Body of pancreas (tissue), 4 donors: ENCODE results near the gene GRIN1. TPM values are rescaled to one million over a fixed set of nuclear protein-coding genes. Genes with fewer than 3 reads are reported as not detected.
A peak's percentile ranks its signal among the peaks of the same experiment; 100 is the strongest.

Source experiments
- ATAC-seq: fragments of 150-250 bp; one replicate; pipeline ENCODE4 v1.9.1; 2016
- DNase-seq, 4 donors: peaks; one replicate each; pipeline ENCODE4 v3.0.0-alpha.2; 2019
- H3K27ac ChIP-seq, 4 donors: fragments of 200-600 bp; sonication (generic); 1 replicate in 3 of 4; 2 replicates in 1 of 4; pipeline versions ENCODE4 v1.5.1 to v1.6.1; 2016 to 2019; ENCODE audit warnings: mild to moderate bottlenecking in 1 of 4, mixed read lengths in 1 of 4, moderate library complexity in 1 of 4
- H3K27me3 ChIP-seq, 2 donors: fragments of 200-600 bp; sonication (generic); one replicate each; pipeline ENCODE4 v1.6.0; 2016; ENCODE audit warnings: mild to moderate bottlenecking in 1 of 2
- H3K36me3 ChIP-seq, 2 donors: fragments of 200-600 bp; sonication (generic); replicated peaks in 1 of 2; 2 replicates each; pipeline ENCODE4 v1.5.1; 2016; ENCODE audit warnings: low read depth in 2 of 2; ENCODE audit not compliant: insufficient read depth in 1 of 2
- H3K4me1 ChIP-seq: fragments of 200-600 bp; sonication (generic); one replicate; pipeline ENCODE4 v1.6.0; 2016
- H3K4me3 ChIP-seq, 2 donors: fragments of 200-600 bp; sonication (generic); 1 replicate in 1 of 2; 2 replicates in 1 of 2; pipeline ENCODE4 v1.5.1; 2016 to 2019
- H3K9me3 ChIP-seq, 3 donors: fragments of 200-600 bp; sonication (generic); 1 replicate in 2 of 3; 2 replicates in 1 of 3; pipeline ENCODE4 v1.5.1; 2016
- CTCF ChIP-seq, 7 experiments: fragments of 450-650 bp in 4 of 7; fragments of 200-600 bp in 3 of 7; sonication (generic) in 3 of 7; IDR thresholded peaks; one replicate each; pipeline ENCODE4 v1.5.1; 2016 to 2019; ENCODE audit warnings: antibody characterized with exemption in 7 of 7
- POLR2A ChIP-seq, 3 donors: fragments of 450-650 bp; IDR thresholded peaks; one replicate each; pipeline ENCODE4 v1.6.1; 2016; ENCODE audit warnings: antibody characterized with exemption in 3 of 3, mild to moderate bottlenecking in 2 of 3
- WGBS, 2 donors: methylation state at CpG; one replicate each; pipeline ENCODE4 v1.1.5; 2017; 5-methylcytosine and 5-hydroxymethylcytosine counted together
- intact Hi-C: fragments of 100-400 bp; cut with DNase I; formaldehyde crosslinking; loops from one replicate; pipeline ENCODE4 v1.15.1; 2023
- total RNA-seq, 2 donors: library from RNA; depleted of rRNA; stranded (reverse); fragments of >200 nt; gene quantifications; one replicate each; pipeline ENCODE4 v1.1.0, GENCODE V29; 2016

GRIN1 gene
- total RNA-seq, 2 donors from 2014 or later: not detected

GRCh38 chr9:137192859-137193258, 53.9 kb downstream of the GRIN1 start:
- peaks cover 91% of the 10 kb centered on the region for H3K4me1 ChIP-seq
- TF ChIP-seq POLR2A (IDR thresholded peaks at IDR 0.05): no peak
- TF ChIP-seq CTCF (IDR thresholded peaks at IDR 0.05): no peak

GRCh38 chr9:137193771-137194170, 54.8 kb downstream of the GRIN1 start:
- no peak for ATAC-seq
- 52 to 62% methylated on average over 14 of the region's 14 CpGs for WGBS, 2 donors
- Histone ChIP-seq H3K9me3 (no peaks in the 10 kb centered on the region), H3K36me3 (peaks cover 0 to 2% of the 10 kb centered on the region in 2 donors), H3K4me3 (no peak overlapping the region), H3K4me1 (peaks cover 99% of the 10 kb centered on the region), H3K27me3 (no peaks in the 10 kb centered on the region), H3K27ac (peak overlapping the region; percentile 92 to 99 (median 92))
- no peak for TF ChIP-seq POLR2A (IDR thresholded peaks at IDR 0.05)
- no peak for TF ChIP-seq CTCF (IDR thresholded peaks at IDR 0.05)
- intact Hi-C loops: loop anchor here (5.0 kb wide), 1 partner anchor 39 kb away; the partner anchor contains the start of gene SLC34A3
- peak in 1 of 4 donors; percentile 32 for DNase-seq

More at GRCh38 chr9:137192859-137193258, 53.9 kb downstream of the GRIN1 start:
- Histone ChIP-seq H3K4me3 (no peak overlapping the region), H3K36me3 (peaks cover 0 to 2% of the 10 kb centered on the region in 2 donors), H3K27me3 (no peaks in the 10 kb centered on the region), H3K27ac (peak overlapping the region in 3 of 4 donors; percentile 13 to 93 (median 92)), H3K9me3 (no peaks in the 10 kb centered on the region)
- intact Hi-C loops: loop anchor here (5.0 kb wide), 1 partner anchor 39 kb away; the partner anchor contains the start of gene SLC34A3
- ATAC-seq: no peak
- WGBS, 2 donors: 92 to 100% methylated on average over 1 to 2 of the region's 2 CpGs
- DNase-seq: no peak

GRCh38 chr9:137194388-137194787, 55.4 kb downstream of the GRIN1 start:
- Histone ChIP-seq H3K4me1 (peaks cover 100% of the 10 kb centered on the region), H3K9me3 (no peaks in the 10 kb centered on the region), H3K36me3 (peaks cover 0 to 2% of the 10 kb centered on the region in 2 donors), H3K27ac (peak overlapping the region; percentile 92 to 99 (median 92)), H3K4me3 (no peak overlapping the region), H3K27me3 (no peaks in the 10 kb centered on the region)
- DNase-seq (peak; percentile 85 to 94 (median 90)), ATAC-seq (peak; percentile 41)
- TF ChIP-seq POLR2A (IDR thresholded peaks at IDR 0.05) (no peak), CTCF (IDR thresholded peaks at IDR 0.05) (no peak)
- WGBS, 2 donors: 19 to 52% methylated on average over 3 to 10 of the region's 16 CpGs
- intact Hi-C loops: loop anchor here (5.0 kb wide), 1 partner anchor 38 kb away; the partner anchor contains the start of gene SLC34A3

- intact Hi-C loops: loop anchor here (5.0 kb wide), 1 partner anchor 37 kb away; the partner anchor contains the start of gene SLC34A3
- H3K4me3 ChIP-seq: no peak overlapping the region
- peaks cover 98% of the 10 kb centered on the region for H3K4me1 ChIP-seq
- H3K27ac ChIP-seq: peak overlapping the region; percentile 92 to 99 (median 92)
- no peaks in the 10 kb centered on the region for H3K9me3 ChIP-seq
- ATAC-seq: peak; percentile 25
- 26 to 31% methylated on average over 10 of the region's 10 CpGs for WGBS, 2 donors
- TF ChIP-seq CTCF (IDR thresholded peaks at IDR 0.05): no peak
- peak; percentile 28 to 59 (median 51) for TF ChIP-seq POLR2A (IDR thresholded peaks at IDR 0.05)
- H3K36me3 ChIP-seq: peaks cover 0 to 2% of the 10 kb centered on the region in 2 donors
- peak; percentile 74 to 89 (median 84) for DNase-seq
- no peaks in the 10 kb centered on the region for H3K27me3 ChIP-seq
Observed at GRCh38 chr9:137194909-137195308, 56.0 kb downstream of the GRIN1 start.
